LNCAP (cell line): ENCODE measurements around the gene TUFT1.
A peak's percentile ranks its signal among the peaks of the same experiment; 100 is the strongest.

Experiments
- TF ChIP-seq, protein P1 (sequence below): fragments of 450-650 bp; IDR thresholded peaks from 2 replicates; pipeline ENCODE4 v1.5.1; 2017; ENCODE audit warnings: mild to moderate bottlenecking

TUFT1 gene

DNA sequence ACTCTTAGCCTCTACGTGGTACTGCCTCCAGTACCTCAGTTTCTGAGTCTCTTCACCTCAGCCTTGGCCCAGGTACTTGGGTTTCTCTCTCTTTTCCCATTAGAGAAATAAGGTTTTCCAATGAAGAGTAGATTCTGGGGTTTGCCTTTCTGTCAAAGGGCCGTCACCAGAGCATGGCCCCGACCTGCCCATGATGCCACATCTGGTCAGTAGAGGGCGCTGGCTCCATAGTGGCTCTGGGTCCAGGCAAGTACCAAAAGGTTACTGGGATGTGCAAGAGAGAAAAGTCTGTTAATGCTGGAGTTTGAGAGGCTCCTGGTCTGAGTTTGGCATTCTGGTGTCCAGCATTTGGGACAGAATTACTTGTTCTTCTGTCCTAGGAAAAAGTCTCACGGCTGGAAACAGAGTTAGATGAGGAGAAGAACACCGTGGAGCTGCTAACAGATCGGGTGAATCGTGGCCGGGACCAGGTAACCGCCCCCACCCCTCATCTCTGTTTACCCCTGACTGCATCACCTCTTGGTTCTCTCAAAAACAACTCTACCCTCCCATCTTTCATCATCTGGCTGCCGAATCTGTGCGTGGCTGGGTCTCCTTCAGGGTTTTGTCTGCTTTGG, 5.3 kb upstream of the TUFT1 start:
- TF ChIP-seq, protein P1, sequence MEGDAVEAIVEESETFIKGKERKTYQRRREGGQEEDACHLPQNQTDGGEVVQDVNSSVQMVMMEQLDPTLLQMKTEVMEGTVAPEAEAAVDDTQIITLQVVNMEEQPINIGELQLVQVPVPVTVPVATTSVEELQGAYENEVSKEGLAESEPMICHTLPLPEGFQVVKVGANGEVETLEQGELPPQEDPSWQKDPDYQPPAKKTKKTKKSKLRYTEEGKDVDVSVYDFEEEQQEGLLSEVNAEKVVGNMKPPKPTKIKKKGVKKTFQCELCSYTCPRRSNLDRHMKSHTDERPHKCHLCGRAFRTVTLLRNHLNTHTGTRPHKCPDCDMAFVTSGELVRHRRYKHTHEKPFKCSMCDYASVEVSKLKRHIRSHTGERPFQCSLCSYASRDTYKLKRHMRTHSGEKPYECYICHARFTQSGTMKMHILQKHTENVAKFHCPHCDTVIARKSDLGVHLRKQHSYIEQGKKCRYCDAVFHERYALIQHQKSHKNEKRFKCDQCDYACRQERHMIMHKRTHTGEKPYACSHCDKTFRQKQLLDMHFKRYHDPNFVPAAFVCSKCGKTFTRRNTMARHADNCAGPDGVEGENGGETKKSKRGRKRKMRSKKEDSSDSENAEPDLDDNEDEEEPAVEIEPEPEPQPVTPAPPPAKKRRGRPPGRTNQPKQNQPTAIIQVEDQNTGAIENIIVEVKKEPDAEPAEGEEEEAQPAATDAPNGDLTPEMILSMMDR = peak; percentile 99

DNA sequence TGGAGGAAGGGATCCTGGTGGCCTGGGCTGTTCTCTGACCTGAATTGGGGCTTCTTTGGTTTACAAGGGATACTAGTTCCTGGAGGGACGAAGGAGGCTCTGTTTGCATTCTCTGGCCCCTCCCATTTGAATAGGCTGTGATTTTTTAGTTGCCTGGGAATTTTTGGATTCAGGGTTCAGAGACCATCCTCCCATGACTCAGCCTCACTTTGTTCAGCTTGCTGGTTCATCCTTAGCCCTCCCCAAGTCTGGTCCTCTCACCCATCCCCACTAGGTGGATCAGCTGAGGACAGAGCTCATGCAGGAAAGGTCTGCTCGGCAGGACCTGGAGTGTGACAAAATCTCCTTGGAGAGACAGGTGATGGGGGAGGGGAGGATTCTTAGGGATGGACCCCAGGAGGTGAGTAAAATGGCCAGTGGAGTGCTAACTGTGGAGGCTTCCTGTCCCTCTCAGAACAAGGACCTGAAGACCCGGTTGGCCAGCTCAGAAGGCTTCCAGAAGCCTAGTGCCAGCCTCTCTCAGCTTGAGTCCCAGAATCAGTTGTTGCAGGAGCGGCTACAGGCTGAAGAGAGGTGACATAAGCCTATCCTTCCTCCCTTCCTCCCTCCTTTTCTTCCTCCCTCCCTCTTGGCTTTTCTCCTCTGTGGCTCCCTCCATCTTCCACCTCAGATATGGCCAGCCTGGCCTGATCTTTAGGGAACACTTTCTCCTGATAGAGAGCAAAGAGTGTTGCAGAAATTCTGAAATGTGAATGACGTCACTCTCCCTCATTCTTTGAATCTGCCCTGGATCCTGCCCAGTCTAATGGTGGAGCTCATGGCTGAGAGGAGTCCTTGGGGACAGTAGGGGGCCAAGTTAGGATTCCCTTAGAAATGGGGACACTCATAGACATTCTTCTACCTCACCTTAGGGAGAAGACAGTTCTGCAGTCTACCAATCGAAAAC, 4.5 kb upstream of the TUFT1 start:
- TF ChIP-seq, protein P1 = no peak

DNA sequence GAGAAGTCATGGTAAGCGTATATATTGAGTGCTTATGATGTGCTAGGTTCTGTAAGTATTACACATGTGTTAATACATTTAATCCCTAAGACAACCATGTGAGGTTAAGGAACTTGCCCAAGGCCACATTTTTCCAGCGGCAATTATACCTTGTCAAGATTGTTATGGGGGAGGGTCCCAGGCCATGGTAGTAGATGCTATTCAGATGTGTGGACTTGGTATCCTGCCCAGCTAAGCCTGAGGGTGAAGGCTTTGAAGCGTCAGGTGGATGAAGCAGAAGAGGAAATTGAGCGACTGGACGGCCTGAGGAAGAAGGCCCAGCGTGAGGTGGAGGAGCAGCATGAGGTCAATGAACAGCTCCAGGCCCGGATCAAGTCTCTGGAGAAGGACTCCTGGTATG, 3.6 kb upstream of the TUFT1 start:
- TF ChIP-seq, protein P1 = no peak

DNA sequence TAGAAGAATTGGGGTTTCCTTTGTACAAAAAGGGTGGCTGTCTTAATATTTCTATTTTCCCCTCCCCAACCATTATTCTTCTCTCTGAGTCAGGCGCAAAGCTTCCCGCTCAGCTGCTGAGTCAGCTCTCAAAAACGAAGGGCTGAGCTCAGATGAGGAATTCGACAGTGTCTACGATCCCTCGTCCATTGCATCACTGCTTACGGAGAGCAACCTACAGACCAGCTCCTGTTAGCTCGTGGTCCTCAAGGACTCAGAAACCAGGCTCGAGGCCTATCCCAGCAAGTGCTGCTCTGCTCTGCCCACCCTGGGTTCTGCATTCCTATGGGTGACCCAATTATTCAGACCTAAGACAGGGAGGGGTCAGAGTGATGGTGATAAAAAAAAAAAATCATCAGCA, 3.0 kb upstream of the TUFT1 start:
- TF ChIP-seq, protein P1 = no peak

DNA sequence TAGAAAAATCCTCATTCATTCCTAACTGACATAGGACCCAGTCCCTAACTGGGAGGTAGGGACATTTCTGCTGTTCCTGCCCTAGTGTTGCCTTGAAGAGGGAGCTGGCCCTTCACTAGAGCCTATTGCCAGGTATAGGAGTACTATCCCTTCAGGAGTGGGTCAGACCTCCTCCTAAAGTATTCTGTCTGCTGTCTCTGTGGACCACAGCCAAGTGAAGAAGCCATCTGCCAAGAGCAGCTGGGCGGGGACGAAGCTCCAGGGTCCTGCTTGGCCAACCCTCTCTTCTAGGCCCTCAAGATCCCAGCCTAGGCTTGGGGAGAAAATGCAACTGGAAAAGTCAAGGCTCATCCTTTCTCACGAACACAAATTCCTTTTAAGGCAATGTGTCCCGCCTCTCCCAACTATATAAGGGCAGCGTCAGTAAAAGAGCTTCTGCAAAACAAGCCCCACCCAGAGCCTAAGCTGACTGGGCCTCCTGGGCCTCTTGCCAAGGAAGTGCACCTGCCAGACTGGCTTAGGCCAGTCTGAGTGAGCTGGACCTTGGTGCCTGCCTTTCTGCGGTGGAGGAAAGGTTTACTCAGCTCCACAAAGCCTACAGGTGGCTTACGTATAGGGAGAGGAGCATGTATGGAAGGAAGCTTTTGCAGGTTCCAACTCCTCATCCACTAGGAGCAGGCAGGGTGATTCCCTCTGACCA, 638 bp upstream of the TUFT1 start:
- TF ChIP-seq, protein P1 = no peak

DNA sequence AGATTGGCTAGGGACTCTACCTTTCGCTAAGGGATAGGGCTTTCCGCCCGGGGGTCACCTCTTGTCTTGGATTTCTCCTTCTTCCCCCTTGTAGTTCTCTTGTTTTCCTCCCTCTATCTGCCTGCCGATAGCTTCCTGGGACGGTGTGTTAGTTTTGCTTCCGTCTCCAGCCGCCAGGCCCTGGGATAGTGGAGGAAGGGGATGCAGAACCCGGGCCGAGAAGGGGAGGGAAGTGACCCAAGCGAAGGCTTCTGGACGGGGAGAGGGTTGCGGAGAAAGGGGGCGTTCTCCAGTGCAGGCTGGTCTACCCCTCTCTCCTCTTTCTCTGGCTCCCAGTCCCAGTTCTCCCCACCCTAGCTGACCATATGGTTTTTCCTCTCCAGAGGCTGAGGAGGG, 871 bp downstream of the TUFT1 start:
- TF ChIP-seq, protein P1 = no peak

DNA sequence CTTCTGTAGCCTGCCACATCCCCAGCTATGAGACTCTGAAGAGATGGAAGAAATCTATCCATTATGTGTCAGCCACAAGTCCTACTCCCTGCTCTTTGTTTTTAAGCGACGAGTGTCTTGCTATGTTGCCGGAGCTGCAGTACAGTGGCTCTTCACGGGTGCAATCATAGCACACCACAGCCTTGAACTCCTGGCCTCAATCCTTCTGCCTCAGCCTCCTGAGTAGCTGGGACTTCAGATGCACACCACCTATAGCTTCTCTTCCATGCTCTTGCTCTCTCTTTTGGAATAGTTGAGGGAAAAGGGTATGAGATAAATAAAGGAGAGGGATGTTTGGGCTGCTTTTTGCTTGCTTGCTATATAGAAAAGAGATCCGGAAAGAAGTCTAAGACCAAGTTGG, 1.6 kb downstream of the TUFT1 start:
- TF ChIP-seq, protein P1 = no peak
